Measurements from ENCODE around the gene SFMBT2.

DNA sequence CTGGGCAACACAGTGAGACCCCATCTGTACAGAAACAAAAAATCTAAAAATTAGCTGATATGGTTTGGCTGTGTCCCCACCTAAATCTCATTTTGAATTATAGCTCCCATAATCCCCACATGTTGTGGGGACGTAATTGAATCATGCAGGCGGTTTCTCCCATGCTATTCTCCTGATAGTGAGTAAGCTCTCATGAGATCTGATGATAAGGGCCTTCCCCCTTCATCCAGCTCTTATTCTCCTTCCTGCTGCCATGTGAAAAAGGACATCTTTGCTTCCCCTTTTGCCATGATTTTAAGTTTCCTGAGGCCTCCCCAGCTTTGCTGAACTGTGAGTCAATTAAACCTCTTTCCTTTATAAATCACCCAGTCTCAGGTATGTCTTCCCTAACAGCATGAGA is 136.5 kb downstream of the SFMBT2 start:
- TF ChIP-seq, protein P1, sequence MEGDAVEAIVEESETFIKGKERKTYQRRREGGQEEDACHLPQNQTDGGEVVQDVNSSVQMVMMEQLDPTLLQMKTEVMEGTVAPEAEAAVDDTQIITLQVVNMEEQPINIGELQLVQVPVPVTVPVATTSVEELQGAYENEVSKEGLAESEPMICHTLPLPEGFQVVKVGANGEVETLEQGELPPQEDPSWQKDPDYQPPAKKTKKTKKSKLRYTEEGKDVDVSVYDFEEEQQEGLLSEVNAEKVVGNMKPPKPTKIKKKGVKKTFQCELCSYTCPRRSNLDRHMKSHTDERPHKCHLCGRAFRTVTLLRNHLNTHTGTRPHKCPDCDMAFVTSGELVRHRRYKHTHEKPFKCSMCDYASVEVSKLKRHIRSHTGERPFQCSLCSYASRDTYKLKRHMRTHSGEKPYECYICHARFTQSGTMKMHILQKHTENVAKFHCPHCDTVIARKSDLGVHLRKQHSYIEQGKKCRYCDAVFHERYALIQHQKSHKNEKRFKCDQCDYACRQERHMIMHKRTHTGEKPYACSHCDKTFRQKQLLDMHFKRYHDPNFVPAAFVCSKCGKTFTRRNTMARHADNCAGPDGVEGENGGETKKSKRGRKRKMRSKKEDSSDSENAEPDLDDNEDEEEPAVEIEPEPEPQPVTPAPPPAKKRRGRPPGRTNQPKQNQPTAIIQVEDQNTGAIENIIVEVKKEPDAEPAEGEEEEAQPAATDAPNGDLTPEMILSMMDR (IDR thresholded peaks at IDR 0.05), result no peak
- TF ChIP-seq POLR2AphosphoS5 (IDR thresholded peaks at IDR 0.05; ENCODE audit: low read depth, low read length) (no peak), SIN3A (IDR thresholded peaks at IDR 0.05; ENCODE audit: borderline replicate concordance, insufficient read depth, low read depth, low read length) (no peak)
- TF ChIP-seq, protein P2, sequence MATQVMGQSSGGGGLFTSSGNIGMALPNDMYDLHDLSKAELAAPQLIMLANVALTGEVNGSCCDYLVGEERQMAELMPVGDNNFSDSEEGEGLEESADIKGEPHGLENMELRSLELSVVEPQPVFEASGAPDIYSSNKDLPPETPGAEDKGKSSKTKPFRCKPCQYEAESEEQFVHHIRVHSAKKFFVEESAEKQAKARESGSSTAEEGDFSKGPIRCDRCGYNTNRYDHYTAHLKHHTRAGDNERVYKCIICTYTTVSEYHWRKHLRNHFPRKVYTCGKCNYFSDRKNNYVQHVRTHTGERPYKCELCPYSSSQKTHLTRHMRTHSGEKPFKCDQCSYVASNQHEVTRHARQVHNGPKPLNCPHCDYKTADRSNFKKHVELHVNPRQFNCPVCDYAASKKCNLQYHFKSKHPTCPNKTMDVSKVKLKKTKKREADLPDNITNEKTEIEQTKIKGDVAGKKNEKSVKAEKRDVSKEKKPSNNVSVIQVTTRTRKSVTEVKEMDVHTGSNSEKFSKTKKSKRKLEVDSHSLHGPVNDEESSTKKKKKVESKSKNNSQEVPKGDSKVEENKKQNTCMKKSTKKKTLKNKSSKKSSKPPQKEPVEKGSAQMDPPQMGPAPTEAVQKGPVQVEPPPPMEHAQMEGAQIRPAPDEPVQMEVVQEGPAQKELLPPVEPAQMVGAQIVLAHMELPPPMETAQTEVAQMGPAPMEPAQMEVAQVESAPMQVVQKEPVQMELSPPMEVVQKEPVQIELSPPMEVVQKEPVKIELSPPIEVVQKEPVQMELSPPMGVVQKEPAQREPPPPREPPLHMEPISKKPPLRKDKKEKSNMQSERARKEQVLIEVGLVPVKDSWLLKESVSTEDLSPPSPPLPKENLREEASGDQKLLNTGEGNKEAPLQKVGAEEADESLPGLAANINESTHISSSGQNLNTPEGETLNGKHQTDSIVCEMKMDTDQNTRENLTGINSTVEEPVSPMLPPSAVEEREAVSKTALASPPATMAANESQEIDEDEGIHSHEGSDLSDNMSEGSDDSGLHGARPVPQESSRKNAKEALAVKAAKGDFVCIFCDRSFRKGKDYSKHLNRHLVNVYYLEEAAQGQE (IDR thresholded peaks at IDR 0.05; ENCODE audit: insufficient read depth in 1 of 2, low read depth in 2 of 2, low read length in 1 of 2), result no peak

All from Panc1 (cell line).